Endodermal cell (in vitro differentiated cells): Measurements from ENCODE around the gene TULP3. TPM values are rescaled to one million over a fixed set of nuclear protein-coding genes. Genes with fewer than 3 reads are reported as not detected.

Source experiments
- DNase-seq: peaks from one replicate; pipeline ENCODE4 v3.0.0-alpha.2; 2017
- H3K27ac ChIP-seq: 2 replicates; pipeline ENCODE4 v1.5.1; 2013; ENCODE audit warnings: mild to moderate bottlenecking, low read depth, low read length, moderate library complexity
- H3K27me3 ChIP-seq: 2 replicates; pipeline ENCODE4 v1.6.1; 2013; ENCODE audit warnings: mild to moderate bottlenecking, low read length, moderate library complexity; ENCODE audit not compliant: insufficient read depth, control insufficient read depth, poor library complexity, severe bottlenecking
- H3K36me3 ChIP-seq: 2 replicates; pipeline ENCODE4 v1.7.0; 2013; ENCODE audit warnings: mild to moderate bottlenecking, low read length, moderate library complexity; ENCODE audit not compliant: control insufficient read depth, insufficient read depth
- H3K4me1 ChIP-seq: one replicate; pipeline ENCODE4 v1.7.0; 2013; ENCODE audit warnings: low read length; ENCODE audit not compliant: control insufficient read depth, insufficient read depth
- H3K4me3 ChIP-seq: 2 replicates; pipeline ENCODE4 v1.5.1; 2013; ENCODE audit warnings: mild to moderate bottlenecking, low read length, moderate library complexity
- H3K9ac ChIP-seq: 2 replicates; pipeline ENCODE4 v1.6.1; 2013; ENCODE audit warnings: mild to moderate bottlenecking, low read length, moderate library complexity; ENCODE audit not compliant: poor library complexity, severe bottlenecking; ENCODE audit errors: extremely low read depth
- H3K9me3 ChIP-seq: 2 replicates; pipeline ENCODE4 v1.6.1; 2013; ENCODE audit warnings: mild to moderate bottlenecking, low read length, moderate library complexity; ENCODE audit not compliant: control insufficient read depth
- H3K27ac Mint-ChIP-seq: 2 replicates; pipeline ENCODE4 v1.8.0; 2020; ENCODE audit warnings: mixed read lengths
- H3K27me3 Mint-ChIP-seq: 2 replicates; pipeline ENCODE4 v1.8.0; 2021; ENCODE audit warnings: mild to moderate bottlenecking, mixed read lengths; ENCODE audit not compliant: insufficient read depth
- H3K36me3 Mint-ChIP-seq: 2 replicates; pipeline ENCODE4 v1.8.0; 2020; ENCODE audit warnings: low read depth, mixed read lengths
- H3K4me1 Mint-ChIP-seq: 2 replicates; pipeline ENCODE4 v1.8.0; 2020; ENCODE audit warnings: mixed read lengths
- H3K4me3 Mint-ChIP-seq: 2 replicates; pipeline ENCODE4 v1.8.0; 2020; ENCODE audit warnings: mild to moderate bottlenecking, moderate library complexity, mixed read lengths
- H3K9me3 Mint-ChIP-seq: 2 replicates; pipeline ENCODE4 v1.8.0; 2020; ENCODE audit warnings: mild to moderate bottlenecking, mixed read lengths
- CTCF ChIP-seq: fragments of 200-600 bp; sonication (generic); conservative IDR thresholded peaks from 2 replicates; pipeline ENCODE4 v1.5.0; 2021; ENCODE audit warnings: antibody characterized with exemption, mild to moderate bottlenecking
- WGBS, 2 experiments: methylation state at CpG; one replicate each; pipeline versions ENCODE4 v1.1.5 to v1.1.7; 2013; ENCODE audit warnings: missing lambda C conversion rate in 2 of 2, mixed read lengths in 1 of 2; ENCODE audit not compliant: insufficient coverage in 1 of 2, insufficient read length in 1 of 2; 5-methylcytosine and 5-hydroxymethylcytosine counted together
- total RNA-seq, 2 donors: library from RNA; stranded (reverse); fragmentation: NEBNext Ultra II Directional in 1 of 2; extraction: Animal tissue kit (Norgen Biotek cat#: 25700) in 1 of 2; gene quantifications; 2 replicates in 1 of 2; 3 replicates in 1 of 2; pipeline ENCODE4 v1.2.1, GENCODE V29; 2021

Gene TULP3
- total RNA-seq, 2 donors from 2014 or later, result 28.1 to 47.9 TPM

GRCh38 chr12:2893007-2893406 is 2.3 kb downstream of the TULP3 start:
- no peak for DNase-seq
- TF ChIP-seq CTCF, result no peak
- no peak overlapping the region for H3K9ac ChIP-seq
- H3K36me3 Mint-ChIP-seq, result peaks cover 24% of the 10 kb centered on the region
- H3K36me3 ChIP-seq, result peaks cover 15% of the 10 kb centered on the region
- no peaks in the 10 kb centered on the region for H3K27me3 ChIP-seq
- H3K9me3 Mint-ChIP-seq, result no peaks in the 10 kb centered on the region
- H3K4me3 Mint-ChIP-seq, result no peak overlapping the region
- H3K4me3 ChIP-seq, result no peak overlapping the region
- H3K9me3 ChIP-seq, result no peaks in the 10 kb centered on the region
- H3K4me1 ChIP-seq, result no peaks in the 10 kb centered on the region
- WGBS, 2 experiments, result 94 to 96% methylated on average over 4 to 8 of the region's 8 CpGs
- H3K27me3 Mint-ChIP-seq, result no peaks in the 10 kb centered on the region
- H3K27ac ChIP-seq, result no peak overlapping the region
- H3K27ac Mint-ChIP-seq, result no peak overlapping the region
- peaks cover 28% of the 10 kb centered on the region for H3K4me1 Mint-ChIP-seq

DNA sequence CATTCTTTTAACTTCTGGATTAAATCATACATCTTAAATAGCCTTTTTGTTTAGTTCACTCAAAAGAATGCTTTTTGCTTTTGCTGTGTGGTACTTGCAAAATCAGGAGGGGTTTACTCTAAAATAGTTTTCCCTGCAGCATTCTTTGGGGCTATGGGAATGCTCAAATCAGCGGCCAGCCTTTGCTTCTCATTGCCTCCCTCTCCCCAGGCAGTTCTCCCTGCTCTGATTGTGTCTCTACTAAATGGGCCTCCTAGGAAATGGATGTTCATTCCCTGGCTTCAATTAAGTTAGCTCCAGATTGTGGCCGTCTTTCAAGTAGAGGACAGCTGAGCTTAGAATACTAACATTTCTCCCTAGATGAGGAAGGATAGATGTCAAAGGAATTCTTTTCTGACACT is 4.4 kb downstream of the TULP3 start:
- H3K36me3 ChIP-seq, result no peaks in the 10 kb centered on the region
- 41 to 54% methylated on average over 2 of the region's 2 CpGs for WGBS, 2 experiments
- H3K9me3 ChIP-seq, result no peaks in the 10 kb centered on the region
- H3K27me3 Mint-ChIP-seq, result no peaks in the 10 kb centered on the region
- H3K4me3 Mint-ChIP-seq, result no peak overlapping the region
- no peak for TF ChIP-seq CTCF
- H3K36me3 Mint-ChIP-seq, result peaks cover 22% of the 10 kb centered on the region
- H3K4me1 Mint-ChIP-seq, result peaks cover 26% of the 10 kb centered on the region
- H3K9me3 Mint-ChIP-seq, result no peaks in the 10 kb centered on the region
- H3K27ac ChIP-seq, result no peak overlapping the region
- no peak overlapping the region for H3K27ac Mint-ChIP-seq
- H3K9ac ChIP-seq, result no peak overlapping the region
- no peaks in the 10 kb centered on the region for H3K27me3 ChIP-seq
- no peak for DNase-seq
- no peak overlapping the region for H3K4me3 ChIP-seq
- no peaks in the 10 kb centered on the region for H3K4me1 ChIP-seq

DNA sequence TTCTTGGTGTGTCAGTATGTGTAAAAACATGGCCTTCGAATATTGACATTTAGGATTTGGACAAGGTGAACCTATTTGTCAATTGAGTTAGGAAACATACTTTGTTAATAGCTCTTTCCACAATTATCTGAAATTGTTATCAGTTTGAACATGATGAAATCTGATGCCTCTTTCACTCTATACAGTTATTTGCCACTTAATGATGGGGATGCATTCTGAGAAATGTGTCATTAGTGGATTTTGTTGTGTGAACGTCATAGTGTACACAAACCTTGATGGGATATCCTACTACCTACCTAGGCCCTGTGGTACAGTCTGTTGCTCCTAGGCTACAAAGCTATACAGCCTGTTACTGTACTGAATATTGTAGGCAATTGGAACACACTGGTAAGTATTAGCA is 4.8 kb downstream of the TULP3 start:
- no peaks in the 10 kb centered on the region for H3K27me3 Mint-ChIP-seq
- no peak overlapping the region for H3K4me3 Mint-ChIP-seq

More for the DNA sequence above, 4.8 kb downstream of the TULP3 start:
- peaks cover 22% of the 10 kb centered on the region for H3K4me1 Mint-ChIP-seq
- Histone ChIP-seq H3K9me3 (no peaks in the 10 kb centered on the region), H3K4me3 (no peak overlapping the region), H3K9ac (no peak overlapping the region), H3K27ac (no peak overlapping the region), H3K27me3 (no peaks in the 10 kb centered on the region), H3K4me1 (no peaks in the 10 kb centered on the region), H3K36me3 (no peaks in the 10 kb centered on the region)
- no peak for DNase-seq
- WGBS, 2 experiments, result 80 to 100% methylated on average over 1 to 2 of the region's 2 CpGs
- no peak overlapping the region for H3K27ac Mint-ChIP-seq
- peaks cover 22% of the 10 kb centered on the region for H3K36me3 Mint-ChIP-seq
- no peak for TF ChIP-seq CTCF
- H3K9me3 Mint-ChIP-seq, result no peaks in the 10 kb centered on the region
